GM23338 (cell line): Measurements from ENCODE around the gene BCL2L12. TPM values are rescaled to one million over a fixed set of nuclear protein-coding genes. Genes with fewer than 3 reads are reported as not detected.

ENCODE experiments used
- ATAC-seq: fragments of 200-7000 bp; cut with Tn5 transposase; 3 replicates; pipeline ENCODE4 v1.9.1; 2020
- DNase-seq: peaks from one replicate; pipeline ENCODE4 v3.0.0-alpha.2; 2015; ENCODE audit warnings: low spot score
- H2AFZ ChIP-seq: fragments of 200-600 bp; sonication (generic); 2 replicates; pipeline ENCODE4 v1.8.0; 2016; ENCODE audit warnings: antibody characterized with exemption, mild to moderate bottlenecking, moderate library complexity
- H3F3A ChIP-seq: fragments of 200-600 bp; sonication (generic); replicated peaks from 2 replicates; pipeline ENCODE4 v1.8.0; 2017; ENCODE audit warnings: antibody characterized with exemption, mixed run types, low read depth
- H3K27ac ChIP-seq: fragments of 200-600 bp; sonication (generic); 2 replicates; pipeline ENCODE4 v1.6.1; 2016; ENCODE audit warnings: low read depth
- H3K27me3 ChIP-seq: fragments of 200-600 bp; sonication (generic); 2 replicates; pipeline ENCODE4 v1.8.0; 2016; ENCODE audit warnings: mild to moderate bottlenecking, mixed run types, moderate library complexity; ENCODE audit not compliant: insufficient read depth
- H3K36me3 ChIP-seq: fragments of 200-600 bp; sonication (generic); 2 replicates; pipeline ENCODE4 v1.8.0; 2016; ENCODE audit warnings: mild to moderate bottlenecking; ENCODE audit not compliant: insufficient read depth
- H3K4me1 ChIP-seq: fragments of 200-600 bp; sonication (generic); 2 replicates; pipeline ENCODE4 v1.8.0; 2016; ENCODE audit warnings: mild to moderate bottlenecking, moderate library complexity; ENCODE audit not compliant: insufficient read depth
- H3K4me2 ChIP-seq: fragments of 200-600 bp; sonication (generic); 2 replicates; pipeline ENCODE4 v1.7.1; 2017; ENCODE audit warnings: mixed run types
- H3K4me3 ChIP-seq: fragments of 200-600 bp; sonication (generic); 2 replicates; pipeline ENCODE4 v1.6.1; 2016; ENCODE audit warnings: mixed run types
- H3K79me2 ChIP-seq: fragments of 200-600 bp; sonication (generic); replicated peaks from 2 replicates; pipeline ENCODE4 v1.8.0; 2017; ENCODE audit warnings: mild to moderate bottlenecking; ENCODE audit not compliant: insufficient read depth
- H3K9me2 ChIP-seq: fragments of 200-600 bp; sonication (generic); 2 replicates; pipeline ENCODE4 v1.8.0; 2017; ENCODE audit not compliant: insufficient read depth
- H4K20me1 ChIP-seq: fragments of 200-600 bp; sonication (generic); replicated peaks from 2 replicates; pipeline ENCODE4 v1.8.0; 2017; ENCODE audit warnings: mild to moderate bottlenecking; ENCODE audit not compliant: insufficient read depth
- H3K27ac Mint-ChIP-seq: 2 replicates; pipeline ENCODE4 v1.8.0; 2020; ENCODE audit warnings: inconsistent platforms, mild to moderate bottlenecking, moderate library complexity, mixed read lengths
- H3K27me3 Mint-ChIP-seq: 3 replicates; pipeline ENCODE4 v1.8.0; 2022; ENCODE audit warnings: low read depth, mild to moderate bottlenecking, moderate library complexity, mixed read lengths, inconsistent platforms; ENCODE audit not compliant: insufficient read depth, poor library complexity
- H3K36me3 Mint-ChIP-seq: 3 replicates; pipeline ENCODE4 v1.8.0; 2021; ENCODE audit warnings: low read depth, mild to moderate bottlenecking, inconsistent platforms, moderate library complexity, mixed read lengths
- H3K4me1 Mint-ChIP-seq: 3 replicates; pipeline ENCODE4 v1.8.0; 2020; ENCODE audit warnings: mild to moderate bottlenecking, inconsistent platforms, mixed read lengths
- H3K4me3 Mint-ChIP-seq: 3 replicates; pipeline ENCODE4 v1.8.0; 2021; ENCODE audit warnings: moderate library complexity, mild to moderate bottlenecking, inconsistent platforms, mixed read lengths
- H3K9me3 Mint-ChIP-seq: 3 replicates; pipeline ENCODE4 v1.8.0; 2020; ENCODE audit warnings: moderate library complexity, mild to moderate bottlenecking, inconsistent platforms, mixed read lengths
- CREB1 ChIP-seq: fragments of 250-450 bp; sonication (Bioruptor Pico); IDR thresholded peaks from 2 replicates; pipeline ENCODE4 v1.5.0; 2020; ENCODE audit warnings: low read depth, mild to moderate bottlenecking, moderate library complexity
- ETS1 ChIP-seq: IDR thresholded peaks from 2 replicates; pipeline ENCODE4 v1.6.1; 2016; ENCODE audit warnings: antibody characterized with exemption
- EZH2 ChIP-seq: fragments of 200-600 bp; sonication (generic); IDR thresholded peaks from one replicate; pipeline ENCODE4 v1.8.0; 2017; ENCODE audit warnings: antibody characterized with exemption, mild to moderate bottlenecking, low read depth; ENCODE audit not compliant: unreplicated experiment
- EZH2phosphoT487 ChIP-seq: fragments of 200-600 bp; sonication (generic); IDR thresholded peaks from one replicate; pipeline ENCODE4 v1.8.1; 2018; ENCODE audit warnings: antibody characterized with exemption; ENCODE audit not compliant: unreplicated experiment
- JUNB ChIP-seq: IDR thresholded peaks from one replicate; pipeline ENCODE4 v1.6.1; 2016; ENCODE audit warnings: antibody characterized with exemption; ENCODE audit not compliant: unreplicated experiment
- NANOG ChIP-seq: IDR thresholded peaks from 2 replicates; pipeline ENCODE4 v1.6.1; 2016; ENCODE audit warnings: antibody characterized with exemption, borderline replicate concordance
- STAT1 ChIP-seq: IDR thresholded peaks from one replicate; pipeline ENCODE4 v1.6.1; 2016; ENCODE audit warnings: antibody characterized with exemption; ENCODE audit not compliant: unreplicated experiment
- ZNF331 ChIP-seq: fragments of 250-450 bp; sonication (Bioruptor Pico); IDR thresholded peaks from 2 replicates; pipeline ENCODE4 v1.5.0; 2020; ENCODE audit warnings: low read depth, mild to moderate bottlenecking, moderate library complexity
- ZNF462 ChIP-seq: fragments of 250-450 bp; sonication (Bioruptor Pico); IDR thresholded peaks from 2 replicates; pipeline ENCODE4 v1.5.0; 2020; ENCODE audit warnings: mild to moderate bottlenecking, moderate library complexity
- polyA plus RNA-seq: library from polyadenylated mRNA; unstranded; fragments of >200 nt; fragmentation: Nextera tagmentation; extraction: Ambion mirVana; gene quantifications from 2 replicates; pipeline ENCODE4 v1.2.1, GENCODE V29; 2016
- total RNA-seq: library from RNA; depleted of rRNA; stranded (reverse); fragments of >200 nt; shearing (Covaris generic); gene quantifications from 2 replicates; pipeline ENCODE4 v1.2.3, GENCODE V29; 2014

BCL2L12 gene
- total and polyA plus RNA-seq, 2 experiments from 2014 or later, result 61.3 to 102 TPM

GRCh38 chr19:49699364-49699763 lies 33.6 kb downstream of the BCL2L12 start (continued):
- no peak for TF ChIP-seq ZNF462
- no peak for TF ChIP-seq EZH2phosphoT487
- TF ChIP-seq EZH2, result no peak
- no peak for TF ChIP-seq CREB1
- TF ChIP-seq ETS1, result no peak
- TF ChIP-seq NANOG, result no peak

- Histone ChIP-seq H3F3A (no peaks in the 10 kb centered on the region), H3K36me3 (peaks cover 3% of the 10 kb centered on the region; the same call in 1 of the 2 replicates), H4K20me1 (no peaks in the 10 kb centered on the region), H2AFZ (no peak overlapping the region), H3K79me2 (no peaks in the 10 kb centered on the region), H3K9me2 (no peaks in the 10 kb centered on the region), H3K4me2 (no peak overlapping the region), H3K4me3 (no peak overlapping the region), H3K27ac (no peak overlapping the region), H3K4me1 (no peaks in the 10 kb centered on the region), H3K27me3 (no peaks in the 10 kb centered on the region)
- Mint-ChIP-seq H3K4me3 (no peak overlapping the region), H3K27me3 (peaks cover 9% of the 10 kb centered on the region), H3K36me3 (peaks cover 31% of the 10 kb centered on the region), H3K9me3 (no peaks in the 10 kb centered on the region), H3K27ac (no peak overlapping the region), H3K4me1 (no peaks in the 10 kb centered on the region)
- DNase-seq, result no peak
- ATAC-seq, result peak; percentile 41
- no peak for TF ChIP-seq NANOG
- TF ChIP-seq EZH2phosphoT487, result no peak
- no peak for TF ChIP-seq JUNB
- no peak for TF ChIP-seq CREB1
- TF ChIP-seq EZH2, result no peak
- no peak for TF ChIP-seq ZNF331 (CRISPR knock-in tag)
- TF ChIP-seq STAT1, result no peak
- TF ChIP-seq ETS1, result no peak
These were observed 34.8 kb downstream of the BCL2L12 start for GRCh38 chr19:49700563-49700962.
